Renal pelvis (tissue), 4 donors: ENCODE results near the gene SND1. TPM values are rescaled to one million over a fixed set of nuclear protein-coding genes. Genes with fewer than 3 reads are reported as not detected.

Experiments
- DNase-seq: peaks from one replicate; pipeline ENCODE4 v3.0.0-alpha.2; 2013
- polyA plus RNA-seq, 3 donors: library from polyadenylated mRNA; unstranded; fragments of 120-200 nt; gene quantifications; one replicate each; pipeline ENCODE4 v1.2.1, GENCODE V29; 2013; ENCODE audit not compliant: insufficient read length in 3 of 3

Gene SND1
- polyA plus RNA-seq, 3 donors = 135 to 142 (median 137) TPM

DNA sequence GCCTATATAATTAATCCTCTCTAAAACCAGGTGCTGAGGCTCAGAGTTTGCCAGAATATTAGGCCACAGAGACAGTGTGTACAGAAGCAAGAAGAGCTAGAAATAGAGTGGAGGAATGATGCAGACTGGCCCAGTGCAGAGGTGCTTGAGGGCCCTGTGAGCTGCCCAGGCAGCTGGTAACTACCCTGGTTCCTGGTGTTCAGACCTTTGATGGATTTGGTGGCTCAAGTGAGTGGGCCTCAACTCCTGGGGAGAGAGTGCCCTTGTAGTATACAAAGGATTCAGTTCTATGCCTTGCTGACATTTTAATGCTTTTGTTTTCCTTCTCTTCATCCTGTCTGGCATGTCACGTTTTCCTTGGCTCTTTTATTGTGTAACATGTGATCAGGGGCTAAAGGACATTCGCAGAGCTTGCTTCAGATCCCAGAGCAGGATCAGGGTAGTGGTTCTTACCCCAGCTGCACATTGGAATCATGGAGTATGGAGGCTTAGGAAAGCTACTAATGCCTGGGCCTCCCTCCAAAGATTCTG lies 359.2 kb downstream of the SND1 start:
- no peak for DNase-seq

DNA sequence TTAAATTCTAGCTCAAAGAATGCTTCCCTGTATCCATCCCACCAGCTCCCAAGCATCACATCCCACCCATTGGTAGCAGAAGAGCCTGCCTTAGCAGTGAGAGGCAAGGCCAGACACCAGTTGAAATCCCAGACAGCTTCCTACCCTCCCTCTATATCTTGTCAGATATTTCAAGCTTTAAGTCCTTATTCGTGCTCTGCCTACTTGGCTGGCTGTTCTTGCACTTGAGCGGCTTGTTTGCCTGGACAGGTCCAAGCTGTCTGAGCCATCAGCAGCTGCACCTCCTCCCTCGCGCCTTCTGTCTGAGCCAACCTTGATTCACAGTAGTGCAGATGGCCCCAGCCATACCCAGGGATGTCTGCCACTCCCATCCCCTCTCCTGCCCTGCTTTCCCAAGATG lies 362.8 kb downstream of the SND1 start:
- no peak for DNase-seq

DNA sequence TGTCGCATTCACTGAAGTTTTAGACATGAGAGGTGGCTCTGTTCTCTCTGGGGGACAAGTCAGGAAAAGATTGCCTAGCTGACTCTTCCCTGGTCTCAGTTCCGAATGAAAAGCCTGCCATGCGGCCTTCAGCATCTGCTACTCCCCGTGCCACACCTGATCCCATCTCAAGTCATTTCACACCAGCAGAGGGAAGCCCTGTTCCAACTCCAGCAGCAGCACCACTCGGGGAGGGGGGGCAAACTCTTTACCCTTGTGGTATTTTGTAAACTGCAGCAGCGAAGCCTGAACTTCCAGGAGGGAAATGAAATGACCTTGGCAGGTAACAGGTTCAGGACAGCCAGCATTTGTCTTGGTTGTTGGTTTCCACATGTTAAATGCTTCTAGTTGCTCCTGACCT lies 365.5 kb downstream of the SND1 start:
- DNase-seq = no peak

DNA sequence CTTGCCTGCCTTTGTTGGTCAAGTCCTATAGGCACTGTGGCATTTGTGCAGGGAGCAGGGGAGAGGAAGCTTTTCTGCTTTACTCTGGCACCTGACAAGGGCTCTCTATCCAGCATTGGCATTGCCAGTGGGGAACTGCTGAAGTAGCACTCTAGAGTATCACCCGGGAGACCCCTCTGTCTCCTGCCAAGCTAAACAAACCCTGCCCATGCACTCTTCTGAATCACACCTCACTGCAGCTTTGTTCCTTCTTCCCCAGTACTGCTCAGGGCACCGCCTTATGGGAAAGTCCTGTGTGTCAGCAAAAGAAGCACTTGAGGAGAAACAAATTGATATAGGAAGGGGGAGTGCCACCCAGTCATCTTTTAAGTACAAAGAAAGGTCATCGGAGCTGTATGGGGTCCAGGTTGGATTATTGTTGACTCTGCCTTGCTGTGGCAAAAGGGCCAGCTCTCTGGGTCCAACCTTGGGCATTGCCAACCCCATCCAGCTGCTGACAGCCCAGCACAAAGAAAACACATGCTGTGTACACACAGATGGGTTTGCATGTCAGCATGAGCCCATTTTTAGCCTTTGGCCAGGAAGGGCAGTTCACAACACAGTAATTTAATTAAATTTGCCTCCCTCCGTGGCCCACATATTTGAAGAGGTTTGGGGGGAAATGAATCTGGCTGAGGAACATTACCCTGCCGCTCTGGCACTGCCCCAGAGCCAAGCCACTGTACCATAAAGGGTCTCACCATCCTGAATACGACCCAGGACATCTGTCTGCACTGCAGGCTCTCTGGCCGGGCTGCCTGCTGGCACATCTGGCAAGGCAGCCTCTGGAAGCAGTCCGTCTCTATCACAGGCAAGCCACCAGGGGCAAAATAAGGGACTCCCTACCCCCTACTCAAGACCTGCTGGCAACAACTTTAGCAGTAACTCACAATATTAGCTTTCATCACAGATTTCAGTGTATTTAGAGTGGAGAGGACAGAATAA lies 366.2 kb downstream of the SND1 start:
- no peak for DNase-seq

DNA sequence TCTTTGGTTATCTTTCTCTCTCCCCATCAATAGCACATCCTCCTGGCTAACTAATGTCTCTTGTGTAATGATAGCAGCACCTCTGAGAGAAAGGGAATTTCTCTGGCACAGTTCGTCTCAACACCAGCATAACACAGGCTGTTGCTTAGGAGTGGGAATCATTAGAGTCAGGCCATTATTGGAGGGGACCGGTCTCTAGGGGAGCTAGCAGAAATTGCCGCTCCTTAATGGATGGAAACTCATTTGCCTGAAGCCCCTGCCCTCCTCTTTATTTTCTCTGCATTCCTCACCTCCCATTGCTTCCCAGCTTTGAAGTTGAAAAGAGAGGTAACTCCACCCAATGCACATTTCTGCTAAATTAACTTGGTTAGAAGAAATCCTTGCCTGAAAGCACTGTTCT lies 367.3 kb downstream of the SND1 start:
- DNase-seq = no peak

DNA sequence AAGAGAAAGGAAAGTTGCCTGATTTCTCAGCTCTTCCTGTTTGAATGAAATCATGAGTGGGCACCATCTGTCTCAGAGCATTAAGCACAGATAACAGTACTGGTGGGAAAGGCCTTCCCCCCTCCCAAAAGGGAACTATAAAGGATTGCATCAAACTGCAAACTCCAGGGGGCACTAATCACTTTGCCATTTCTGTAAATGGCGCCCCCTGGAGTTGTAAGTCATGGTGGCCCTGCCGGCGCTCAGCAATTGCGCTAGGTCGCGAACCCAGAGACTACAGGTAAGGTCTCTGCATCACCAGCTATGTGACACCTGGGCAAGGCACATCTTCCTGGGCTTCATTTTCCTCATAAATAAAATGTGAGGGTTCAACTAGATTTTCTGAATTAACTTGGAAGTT lies 368.2 kb downstream of the SND1 start:
- DNase-seq = no peak

DNA sequence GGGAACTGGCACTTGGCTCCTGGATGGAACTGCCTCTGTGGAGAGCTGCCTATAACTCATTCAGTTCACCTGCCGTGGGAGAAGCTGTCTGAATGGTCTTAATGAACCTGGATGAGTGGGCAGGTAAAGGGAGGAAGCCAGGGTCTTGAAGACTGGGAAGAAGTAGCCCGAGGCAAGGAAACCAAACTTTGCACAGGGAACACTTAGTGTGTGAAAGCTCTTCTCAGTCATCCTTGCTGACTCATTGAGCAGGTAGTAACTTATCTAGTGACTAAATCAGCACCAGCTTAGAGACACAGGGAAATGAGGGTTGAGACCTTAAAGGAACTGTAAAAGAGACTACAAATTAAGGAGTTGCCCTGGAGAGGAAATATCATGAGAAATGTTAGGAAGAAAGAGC lies 369.4 kb downstream of the SND1 start:
- DNase-seq = no peak

DNA sequence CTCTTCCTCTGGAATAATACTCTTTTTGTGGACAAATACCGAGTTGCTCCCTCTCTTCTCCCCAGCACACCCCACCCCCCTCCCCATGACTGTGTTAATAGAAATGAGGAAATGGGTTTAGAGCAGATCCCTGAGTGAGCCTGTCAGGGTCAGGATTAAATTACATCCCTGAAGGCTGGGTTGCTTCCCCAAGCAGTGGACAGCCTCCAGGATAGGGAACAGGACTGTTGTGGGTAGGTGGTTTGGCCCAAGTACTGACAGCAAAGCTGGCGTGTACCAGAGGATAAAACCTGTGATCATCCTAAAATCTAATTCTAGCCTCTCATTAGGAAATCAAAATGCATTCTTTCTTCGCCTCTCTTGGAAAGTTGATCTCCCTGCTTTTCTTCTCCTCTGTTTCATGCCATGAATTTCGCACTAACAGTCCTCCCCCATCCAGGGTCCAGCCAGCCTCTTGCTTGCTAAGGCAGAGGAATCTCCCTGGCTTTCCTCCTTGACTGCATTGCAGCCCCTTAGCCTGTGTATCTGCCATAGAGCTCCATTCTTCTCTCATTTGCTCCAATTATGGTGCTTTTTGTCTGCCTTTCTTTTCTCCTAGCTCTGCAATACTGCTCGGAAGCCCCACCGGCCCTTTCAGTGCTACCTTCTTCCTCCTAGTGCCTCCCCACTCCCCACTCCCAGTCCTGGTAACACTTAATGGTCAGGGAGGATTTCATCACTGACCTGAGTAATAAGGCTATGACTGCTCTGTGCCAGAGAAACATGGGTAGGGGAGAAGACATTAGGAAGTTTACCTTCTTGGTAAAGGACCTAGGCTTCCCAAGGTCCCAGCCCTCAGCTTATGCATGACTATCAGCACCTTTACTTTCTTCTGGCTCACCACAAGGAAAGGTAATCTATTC lies 370.9 kb downstream of the SND1 start:
- no peak for DNase-seq

DNA sequence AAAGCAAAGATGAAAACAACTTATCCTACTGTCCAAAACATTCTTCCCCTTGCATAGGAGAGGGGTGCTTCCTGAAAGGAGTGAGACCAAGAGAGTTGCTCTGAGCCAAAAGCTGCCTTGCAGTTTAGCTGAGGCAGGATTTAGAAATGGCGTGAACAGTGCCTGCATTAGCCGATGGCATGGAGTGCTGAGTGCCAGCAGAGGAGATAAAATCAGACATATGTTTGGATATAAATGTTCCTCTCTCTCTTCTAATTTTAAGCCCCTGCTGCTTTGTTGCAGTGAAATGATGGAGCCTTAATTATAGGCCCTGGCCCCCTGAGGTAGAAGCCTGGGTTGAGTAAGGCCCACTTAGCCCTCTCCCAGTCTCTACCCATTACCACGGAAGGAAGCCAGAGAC lies 372.2 kb downstream of the SND1 start:
- DNase-seq = no peak

DNA sequence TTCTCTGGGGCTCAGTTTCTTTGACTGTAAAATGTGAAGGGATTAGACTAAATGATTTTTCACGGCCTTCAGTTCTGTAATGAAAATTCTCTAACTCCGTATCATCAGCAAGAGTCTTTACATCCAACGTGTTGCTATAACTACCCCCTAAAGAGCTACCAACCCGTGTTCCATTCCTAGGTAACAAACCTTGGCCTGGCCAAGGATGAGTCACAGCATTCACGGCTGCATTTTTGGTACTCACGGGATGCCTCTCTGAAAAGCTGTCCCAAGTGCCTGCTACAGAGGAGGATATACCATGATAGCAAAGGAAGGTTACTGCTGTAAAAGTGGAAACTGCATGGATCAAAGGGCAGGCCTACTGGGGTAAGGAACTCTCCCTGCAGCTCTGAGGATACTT lies 373.4 kb downstream of the SND1 start:
- no peak for DNase-seq

DNA sequence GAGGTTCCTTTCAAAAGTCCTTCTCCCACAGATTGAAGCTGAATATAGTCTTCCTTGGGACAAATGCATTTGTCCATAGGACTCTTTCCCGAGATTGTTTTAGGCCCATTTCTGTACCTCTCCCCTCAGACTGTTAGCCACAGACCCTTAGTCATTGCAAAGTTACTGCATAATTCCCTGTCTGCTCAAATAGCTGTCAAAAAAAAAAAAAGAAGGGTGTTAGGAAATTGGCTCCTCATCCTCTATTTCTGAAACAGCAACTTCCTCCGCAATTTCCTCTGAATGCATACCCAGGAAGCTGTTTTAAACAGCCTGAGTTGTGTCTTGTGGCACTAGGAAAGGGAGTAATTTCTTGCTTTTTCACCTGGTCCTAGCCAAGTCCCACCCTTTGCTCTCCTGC lies 373.8 kb downstream of the SND1 start:
- DNase-seq = no peak

DNA sequence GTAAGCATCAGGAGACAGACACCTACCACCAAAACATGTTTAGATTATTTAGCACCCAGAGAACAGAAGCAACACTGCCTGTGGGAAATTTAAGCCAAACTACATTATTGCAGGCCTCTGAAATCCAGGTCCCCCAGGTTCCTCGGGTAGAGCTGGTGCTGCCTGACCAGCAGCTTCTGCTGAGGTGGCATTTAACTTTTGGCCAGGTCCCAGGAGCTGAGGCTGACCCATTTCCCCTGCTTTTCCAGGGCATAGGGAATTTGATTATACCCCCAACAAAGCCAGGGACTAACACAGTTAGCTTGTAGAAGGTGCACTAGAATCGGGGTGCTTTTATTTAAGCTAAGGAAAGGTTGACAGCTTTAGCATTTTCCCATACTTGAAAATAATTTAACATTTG lies 374.6 kb downstream of the SND1 start:
- no peak for DNase-seq

DNA sequence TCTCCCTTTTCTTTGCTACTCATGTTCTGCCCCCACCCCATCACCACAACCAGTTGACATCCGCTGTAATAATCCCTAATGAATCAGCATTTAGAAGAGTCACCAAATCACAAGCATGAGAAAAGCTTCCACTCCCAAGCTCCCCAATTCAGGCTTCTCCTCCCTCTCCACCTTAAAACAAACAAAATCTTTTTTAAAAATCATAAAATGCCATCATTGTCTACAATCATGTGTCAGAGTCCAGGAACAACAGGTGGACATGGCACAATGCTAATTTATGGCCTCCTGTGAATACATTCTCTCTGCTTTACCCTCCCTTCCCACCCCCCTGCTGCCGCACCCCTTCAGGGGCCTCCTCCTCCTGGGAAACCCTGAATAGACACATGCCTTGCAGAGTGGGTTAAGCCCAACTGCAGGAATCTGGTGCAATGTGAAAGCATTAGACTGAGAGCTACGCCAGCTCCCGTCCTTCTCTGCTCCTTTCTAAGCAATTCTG lies 375.5 kb downstream of the SND1 start:
- DNase-seq = no peak

DNA sequence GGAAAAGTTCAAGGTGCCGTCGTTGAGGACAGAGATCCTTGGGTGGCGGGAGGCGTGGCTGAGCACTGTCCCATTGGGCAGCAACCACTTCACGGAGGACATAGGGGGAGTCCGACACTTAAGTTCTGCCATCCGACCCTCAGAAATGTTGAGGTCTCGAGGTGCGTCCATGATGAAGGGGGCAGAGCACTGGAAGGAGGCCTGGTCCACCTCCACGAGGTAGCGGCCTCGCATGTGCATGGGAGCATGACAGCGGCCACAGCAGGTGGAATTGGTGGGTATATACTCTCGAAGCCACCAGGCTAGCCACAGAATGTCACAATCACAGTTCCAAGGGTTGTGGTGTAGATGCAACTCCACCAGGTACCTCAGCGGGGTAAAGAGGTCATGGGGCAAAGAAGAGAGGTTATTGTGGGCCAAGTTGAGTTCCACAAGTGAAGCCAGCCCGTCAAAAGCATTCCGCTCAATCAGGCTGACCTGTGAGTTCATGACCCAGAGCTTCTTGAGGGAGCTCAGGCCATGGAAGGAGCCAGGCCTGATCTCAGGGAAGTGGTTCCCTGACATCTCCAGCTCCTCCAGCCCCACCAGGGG lies 377.5 kb downstream of the SND1 start:
- no peak for DNase-seq

DNA sequence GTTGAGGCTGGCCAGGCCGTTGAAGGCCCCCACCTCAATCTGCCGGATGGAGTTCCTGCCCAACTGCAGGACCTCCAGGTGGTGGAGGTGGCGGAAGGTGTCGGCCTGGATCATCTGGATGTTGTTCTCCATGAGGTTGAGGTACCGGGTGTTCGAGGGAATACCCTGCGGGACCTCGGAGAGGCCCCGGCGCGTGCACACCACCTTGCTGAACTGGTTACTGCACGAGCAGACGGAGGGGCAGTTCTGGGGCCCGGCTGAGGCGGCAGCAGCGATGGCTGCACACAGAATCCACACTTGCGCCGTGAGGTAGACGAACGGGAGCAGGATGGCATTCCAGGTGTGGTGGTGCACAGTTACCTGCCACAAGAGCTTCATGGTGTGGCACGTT lies 378.3 kb downstream of the SND1 start:
- no peak for DNase-seq

DNA sequence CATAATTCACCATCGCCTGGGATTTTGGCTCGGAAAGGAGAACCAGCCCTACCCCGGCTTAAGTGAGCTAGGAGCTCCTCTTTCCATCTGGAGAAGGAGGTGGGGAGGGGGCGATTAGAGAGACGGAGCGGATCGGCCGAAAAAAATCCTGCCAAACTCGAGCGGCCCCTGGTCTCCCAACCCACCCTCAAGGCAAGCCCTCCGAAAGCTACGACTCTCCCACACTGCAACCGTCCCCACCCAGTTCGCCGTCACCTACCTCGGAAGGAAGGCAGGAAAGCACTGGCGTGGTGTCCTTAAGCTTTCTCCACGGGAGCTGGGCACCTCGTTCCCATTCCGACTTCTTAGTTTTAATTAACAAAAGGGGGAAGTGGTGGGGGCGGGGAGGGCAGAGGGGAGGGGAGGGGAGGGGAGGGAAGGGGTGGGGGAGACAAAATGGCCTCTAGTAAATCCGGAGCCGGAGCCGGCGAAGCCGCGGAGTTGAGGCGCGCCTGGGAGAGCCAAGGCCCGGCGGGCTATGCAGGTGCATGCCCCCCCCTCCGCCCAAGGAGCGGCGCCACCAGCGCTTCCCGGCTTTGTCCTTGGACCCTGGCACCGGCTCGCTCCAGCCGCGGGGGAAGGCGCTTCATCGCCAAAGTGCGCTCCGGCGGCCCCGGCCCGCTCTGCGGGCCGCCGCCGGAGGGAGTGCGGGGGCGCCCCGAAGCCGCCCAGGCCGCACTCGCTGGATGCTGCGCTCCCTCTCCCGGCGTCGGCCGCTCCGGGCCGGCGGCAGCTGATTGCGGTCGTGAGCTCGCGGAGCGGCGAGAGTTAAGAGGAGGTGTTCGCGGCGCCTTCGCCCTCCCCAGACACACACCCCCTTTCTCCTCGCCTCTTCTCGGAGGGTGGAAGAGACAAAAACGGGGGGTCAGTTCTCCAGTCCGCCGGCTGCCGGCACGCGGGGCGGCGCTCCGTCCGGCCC lies 378.9 kb downstream of the SND1 start, which contains the start of gene LRRC4:
TSS of gene LRRC4 (minus strand) at position 784 of the 958 bp plus-strand sequence. CDS start 797 bp downstream, outside the sequence.
- no peak for DNase-seq

DNA sequence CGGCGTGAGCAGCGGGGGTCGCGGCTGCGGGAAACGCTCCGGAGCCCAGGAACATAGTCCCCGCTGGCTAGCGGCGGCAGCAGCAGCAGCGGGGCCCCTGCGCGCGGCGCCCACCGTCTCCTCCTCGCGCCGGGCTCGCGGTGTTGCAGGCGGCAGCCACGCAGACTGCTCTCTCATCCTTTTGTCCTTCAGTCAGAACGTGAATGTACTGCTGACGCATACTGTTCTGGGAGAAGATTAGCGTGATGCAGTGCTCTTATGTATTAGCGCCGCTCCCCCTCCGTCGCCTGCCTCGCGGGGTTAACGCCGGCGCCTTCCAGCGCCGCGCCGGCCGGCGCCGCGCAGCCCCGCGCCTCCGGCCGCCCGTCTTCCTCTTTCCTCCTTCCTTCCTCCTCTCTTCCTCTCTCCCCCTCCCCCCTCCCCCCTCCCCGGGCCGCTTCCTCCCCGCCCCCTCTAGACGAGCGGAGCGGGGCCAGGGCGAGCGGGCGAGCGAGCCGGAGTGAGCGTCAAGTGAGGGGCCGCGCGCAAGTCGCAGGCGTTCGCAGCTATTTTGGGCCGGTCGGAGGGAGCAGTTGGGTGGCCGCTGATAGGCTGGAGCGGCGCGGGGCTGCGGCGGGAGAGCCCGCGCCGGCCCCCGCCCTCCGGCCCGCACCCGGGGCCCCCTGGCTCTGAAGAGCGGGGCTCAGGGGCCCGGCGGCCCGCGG lies 380.1 kb downstream of the SND1 start:
- DNase-seq = no peak

DNA sequence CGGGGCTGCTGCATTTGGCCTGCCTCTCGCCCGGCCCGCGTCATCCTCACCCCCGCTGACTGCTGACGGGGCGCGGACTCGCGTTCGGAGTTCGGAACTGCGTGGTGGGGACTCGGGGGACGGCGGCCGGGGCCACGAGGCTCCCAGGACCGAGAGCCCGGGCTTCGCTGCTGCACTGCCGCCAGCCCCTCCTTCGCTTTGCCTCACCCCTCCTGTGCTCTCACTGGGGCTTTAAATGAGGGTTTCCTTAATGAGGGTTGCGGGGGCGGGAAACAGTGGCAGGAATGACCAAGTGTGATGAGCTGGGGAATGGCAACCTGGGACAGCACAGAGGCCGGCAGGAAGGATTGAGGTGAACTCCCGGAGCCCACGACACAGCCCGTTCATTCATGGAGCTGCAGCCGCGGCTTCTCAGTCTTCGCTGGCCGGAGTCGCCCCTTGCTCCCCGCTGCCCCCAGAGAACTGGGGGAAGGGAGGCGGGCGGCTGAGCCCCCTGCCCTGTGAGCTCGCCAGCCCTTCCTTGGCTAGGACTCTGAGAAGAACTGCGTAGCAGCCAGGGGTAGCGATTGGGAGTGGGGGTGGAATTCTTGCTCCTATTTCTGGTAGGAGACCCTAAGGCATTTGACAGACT lies 380.7 kb downstream of the SND1 start:
- no peak for DNase-seq

DNA sequence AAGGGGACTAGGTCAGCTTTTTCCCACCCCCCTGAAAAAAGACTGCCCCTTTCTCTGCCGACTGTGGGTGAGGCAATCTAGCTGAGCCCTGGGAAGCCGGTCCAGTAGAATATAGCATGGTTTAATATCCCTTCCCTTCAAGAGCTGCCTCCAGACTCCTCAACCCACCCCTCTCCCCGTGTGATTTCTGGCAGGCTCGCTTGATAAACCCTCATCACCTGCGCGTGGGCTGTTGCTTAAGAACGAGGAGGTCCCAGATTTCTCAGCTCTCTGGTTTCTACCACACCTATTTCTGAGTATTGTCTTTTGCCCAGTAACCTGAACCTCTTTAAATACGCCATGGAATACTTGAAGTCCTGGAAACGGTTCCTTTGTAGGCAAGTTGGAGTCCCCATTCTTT lies 381.3 kb downstream of the SND1 start:
- no peak for DNase-seq
